GM19238 (cell line): ENCODE measurements around the gene POT1.

ENCODE experiments used
- DNase-seq: peaks from one replicate; pipeline ENCODE4 v3.0.0; 2011; ENCODE audit warnings: low spot score; ENCODE audit not compliant: insufficient read length

POT1 gene

DNA sequence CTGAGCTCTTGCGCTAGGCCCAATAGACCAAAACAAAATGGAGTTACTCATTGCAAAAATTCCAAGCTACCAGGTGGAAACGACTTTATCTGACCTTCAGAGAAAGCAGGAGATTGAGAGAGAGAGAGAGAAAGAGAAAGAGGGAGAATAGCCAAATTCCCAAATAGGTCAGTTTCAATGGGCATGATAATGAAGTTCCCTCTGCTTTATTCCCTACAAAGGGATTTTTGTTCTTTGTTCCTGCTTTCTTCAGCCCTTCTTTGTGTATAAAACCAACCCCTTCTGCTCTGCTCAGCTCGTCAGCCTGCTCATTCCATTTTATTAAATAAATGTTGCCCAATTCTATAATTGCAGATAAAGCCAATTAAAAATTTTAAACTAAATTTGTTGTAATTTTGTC, 119.0 kb downstream of the POT1 start:
- no peak for DNase-seq

- DNase-seq: no peak
Measured at GRCh38 chr7:124808206-124808605, 121.4 kb downstream of the POT1 start.

DNA sequence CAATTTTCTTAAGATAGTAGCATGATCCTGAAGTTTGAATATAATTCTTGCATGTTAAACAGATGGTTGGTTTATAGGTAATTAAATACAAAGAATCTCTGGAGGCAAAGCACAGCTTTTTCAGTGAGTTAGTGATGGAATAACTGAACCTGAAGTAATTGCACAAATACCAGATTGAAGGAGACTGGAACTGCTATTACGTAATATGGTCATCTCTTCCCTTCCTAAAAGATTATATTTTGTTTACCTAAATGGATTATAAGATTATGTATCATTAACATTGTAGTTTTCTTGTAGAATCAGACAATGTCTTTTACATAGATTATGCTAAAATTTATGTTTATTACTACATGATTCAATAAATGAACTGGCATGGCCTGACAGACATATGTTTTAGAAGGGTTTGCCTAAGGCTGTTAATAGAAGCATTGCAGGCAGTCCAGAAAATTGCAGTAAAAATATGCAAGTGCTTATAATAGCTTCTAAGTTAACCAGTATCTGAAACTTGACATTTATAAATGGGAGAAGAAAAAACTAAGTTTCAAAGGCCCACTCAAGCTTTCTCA, 128.2 kb downstream of the POT1 start:
- no peak for DNase-seq

DNA sequence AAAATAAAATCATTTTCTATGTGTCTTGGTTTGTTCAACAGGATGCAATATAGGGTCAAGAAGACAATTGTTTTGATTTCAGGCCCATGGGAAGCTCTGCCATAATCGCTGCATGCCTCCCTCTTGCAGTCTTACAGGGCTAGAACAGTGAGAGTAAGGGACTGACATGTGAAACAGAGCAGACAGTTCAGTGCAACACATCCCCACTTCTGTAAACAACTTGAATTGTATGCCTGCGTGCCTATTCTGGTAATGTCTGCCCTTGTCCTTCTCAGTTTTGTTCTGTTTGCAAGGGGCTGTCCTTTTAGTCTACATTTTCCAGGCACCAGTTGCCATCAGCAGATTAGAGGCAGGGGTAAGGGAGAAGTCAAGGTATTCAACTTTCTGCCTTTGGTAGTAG, 129.2 kb downstream of the POT1 start:
- no peak for DNase-seq

GRCh38 chr7:124799448-124799847, 130.2 kb downstream of the POT1 start:
- no peak for DNase-seq

DNA sequence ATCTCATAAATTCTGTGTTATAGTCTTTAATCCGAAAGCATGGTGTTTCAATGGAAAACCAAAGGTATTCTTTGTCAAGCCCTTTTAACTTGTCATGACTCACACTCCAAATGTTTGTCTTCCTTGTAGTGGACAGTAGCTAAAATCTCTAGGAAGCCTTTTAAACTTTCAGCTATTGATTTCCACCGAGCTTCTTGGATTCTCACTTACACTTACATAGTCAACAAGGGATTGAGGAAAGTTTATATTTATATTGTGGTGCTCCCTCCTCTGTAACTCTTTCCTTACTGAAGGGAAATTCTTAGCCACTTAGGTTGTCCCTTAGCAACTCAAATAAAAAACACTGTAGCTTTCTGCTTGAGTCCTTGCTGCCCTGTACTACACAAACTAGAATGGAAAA, 132.9 kb downstream of the POT1 start:
- DNase-seq: no peak

DNA sequence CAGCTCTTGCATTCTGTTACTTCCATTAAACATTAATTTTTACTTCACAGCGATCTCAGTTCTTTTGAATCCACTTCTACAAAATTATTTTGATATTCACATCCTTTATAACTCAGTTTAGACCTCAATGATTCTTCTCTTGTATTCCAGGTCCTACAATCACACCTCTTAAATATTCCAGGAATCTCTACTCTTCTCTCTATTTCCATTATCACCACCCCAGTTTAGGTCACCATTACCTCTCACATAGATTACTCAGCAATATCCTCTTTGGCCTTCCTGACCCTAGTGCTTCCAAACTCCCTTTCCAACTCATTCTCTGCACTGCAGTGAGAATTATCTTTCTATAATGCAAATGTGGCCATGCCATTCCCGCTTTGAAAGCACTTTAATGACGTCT, 136.9 kb downstream of the POT1 start:
- DNase-seq: no peak

- no peak for DNase-seq
Measured at GRCh38 chr7:124792002-124792401, 137.6 kb downstream of the POT1 start.

GRCh38 chr7:124791426-124791825, 138.2 kb downstream of the POT1 start:
- no peak for DNase-seq

DNA sequence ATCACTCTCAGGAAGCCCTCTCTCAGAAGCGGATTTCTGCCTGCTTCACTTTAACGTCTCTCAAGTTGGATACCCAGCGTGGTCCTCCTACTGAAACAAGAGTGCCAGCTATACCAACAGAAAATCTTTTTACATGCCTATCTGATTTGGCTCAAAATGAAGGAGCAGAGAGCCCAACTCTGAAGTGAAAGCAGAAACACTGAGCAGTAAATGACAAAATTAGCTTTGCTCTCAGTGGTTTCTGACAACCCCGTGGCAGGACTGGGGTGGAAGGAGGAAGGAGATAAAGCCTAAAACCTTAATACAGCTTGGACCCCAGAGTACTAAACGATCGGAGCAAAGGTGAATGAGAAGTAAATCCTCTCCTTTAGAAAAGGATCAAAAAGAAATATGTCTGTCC, 139.0 kb downstream of the POT1 start:
- no peak for DNase-seq

DNA sequence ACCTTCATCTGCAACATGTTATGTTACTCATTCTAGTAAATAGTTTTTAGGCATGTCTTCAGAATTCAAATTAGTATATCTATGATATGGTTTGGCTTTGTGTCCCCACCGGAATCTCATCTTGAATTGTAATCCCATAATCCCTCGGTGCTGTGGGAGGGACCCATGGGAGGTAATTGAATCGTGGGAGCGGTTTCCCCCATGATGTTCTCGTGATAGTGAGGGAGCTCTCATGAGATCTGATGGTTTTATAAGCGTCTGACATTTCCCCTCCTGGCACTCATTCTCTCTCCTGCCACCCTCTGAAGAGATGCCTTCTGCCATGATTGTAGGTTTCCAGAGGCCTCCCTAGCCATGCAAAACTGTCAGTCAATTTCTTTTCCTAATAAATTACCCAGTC, 143.6 kb downstream of the POT1 start:
- no peak for DNase-seq

DNA sequence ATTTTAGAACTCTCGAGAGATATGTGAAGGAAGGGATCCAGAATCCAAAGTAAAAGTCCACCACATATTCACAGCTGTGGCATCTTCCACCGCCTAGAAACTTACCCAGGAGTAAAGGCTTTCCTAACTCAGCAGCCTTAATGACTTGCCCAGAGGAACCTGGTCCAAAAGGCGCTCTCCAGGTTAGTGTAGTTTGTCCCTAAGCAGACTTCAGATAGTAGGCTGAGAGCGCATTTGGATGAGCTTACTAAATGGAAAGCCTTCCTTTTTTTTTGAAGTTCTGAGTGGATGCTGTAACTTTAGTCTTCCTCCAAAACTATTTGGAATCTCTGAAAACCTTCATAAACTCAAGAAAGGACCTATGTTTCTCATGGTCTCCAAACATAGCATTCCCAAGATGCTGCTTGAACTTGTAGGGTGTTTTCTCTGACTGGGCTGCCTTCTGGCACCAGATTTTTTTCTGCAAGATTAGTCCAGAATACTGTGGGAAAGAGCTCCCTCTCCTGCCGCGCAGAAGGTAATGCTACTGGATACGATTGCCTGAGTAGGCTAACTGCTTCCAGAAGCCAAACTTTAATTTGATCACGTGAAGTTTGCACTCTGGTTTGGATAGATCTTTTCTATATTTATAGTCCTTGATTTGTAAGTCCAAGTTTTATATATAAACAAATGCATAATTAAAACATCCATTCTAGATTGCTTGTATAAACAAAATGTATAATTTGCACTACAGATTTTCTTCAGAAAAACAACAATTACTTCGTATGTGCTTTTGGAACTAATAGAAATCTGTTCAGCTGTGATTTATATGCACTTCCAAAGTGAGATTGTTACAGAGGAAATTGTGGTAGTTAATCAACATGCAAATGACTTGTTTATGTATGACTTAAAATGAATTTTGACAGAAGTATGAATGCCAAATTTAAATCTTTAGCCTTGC, 144.5 kb downstream of the POT1 start:
- no peak for DNase-seq

- DNase-seq: no peak
Measured at GRCh38 chr7:124783271-124783670, 146.4 kb downstream of the POT1 start.

DNA sequence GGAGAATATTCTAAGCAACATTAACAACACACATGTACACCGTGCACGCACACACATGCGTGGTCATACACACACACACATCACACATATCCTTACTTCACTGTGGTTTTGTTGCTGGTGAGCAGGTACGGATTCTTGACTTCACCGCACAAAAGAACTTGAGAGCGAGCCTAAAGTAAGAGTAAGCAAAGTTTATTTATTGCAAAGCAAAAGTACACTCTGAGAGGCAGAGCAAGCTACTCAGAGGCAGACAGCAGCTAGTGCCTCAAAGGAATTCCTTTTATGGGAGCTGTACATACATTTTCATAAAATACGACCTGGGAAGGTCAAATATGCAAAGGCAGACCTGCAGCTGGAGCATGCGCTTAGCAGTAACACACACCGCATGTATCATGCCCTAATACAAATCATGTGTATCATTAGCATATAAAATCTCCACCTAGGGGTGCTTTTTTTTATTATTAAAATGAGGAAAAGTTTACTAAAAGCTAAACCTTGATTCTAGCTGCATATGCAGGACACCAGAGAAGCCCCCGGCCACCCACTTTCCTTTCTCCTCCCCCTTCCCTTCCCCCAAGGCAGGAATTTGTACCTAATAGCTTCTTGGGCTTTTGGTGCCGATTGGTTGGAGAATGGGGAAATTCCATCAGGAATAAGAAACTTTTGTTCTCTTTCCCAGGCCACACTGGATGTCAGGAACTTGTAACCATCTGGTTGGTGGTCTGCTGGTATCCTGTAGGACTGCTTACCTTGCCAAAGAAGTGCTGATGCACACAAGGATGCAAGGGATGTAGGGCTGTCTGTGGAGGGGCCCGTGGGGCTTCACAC, 147.5 kb downstream of the POT1 start:
- no peak for DNase-seq

DNA sequence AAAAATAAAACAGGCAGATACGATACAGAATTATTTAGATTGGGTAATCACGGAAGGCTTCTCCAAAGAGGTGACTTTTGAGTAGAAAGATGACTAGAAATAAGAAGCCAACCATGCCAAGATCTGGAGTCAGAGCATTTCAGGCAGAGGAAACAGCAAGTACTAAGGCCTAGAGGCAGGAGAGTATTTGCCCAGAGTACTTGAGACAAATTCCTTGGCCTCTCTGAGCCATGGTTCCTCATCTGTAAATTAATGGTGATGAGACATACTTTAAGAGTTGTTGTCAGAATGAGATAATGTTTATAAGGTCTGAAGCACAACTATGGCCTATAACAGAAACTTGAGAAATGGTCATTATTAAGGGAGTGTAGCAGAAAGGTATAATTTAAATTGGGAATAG, 148.2 kb downstream of the POT1 start:
- DNase-seq: no peak

GRCh38 chr7:124780608-124781007, 149.0 kb downstream of the POT1 start:
- no peak for DNase-seq

DNA sequence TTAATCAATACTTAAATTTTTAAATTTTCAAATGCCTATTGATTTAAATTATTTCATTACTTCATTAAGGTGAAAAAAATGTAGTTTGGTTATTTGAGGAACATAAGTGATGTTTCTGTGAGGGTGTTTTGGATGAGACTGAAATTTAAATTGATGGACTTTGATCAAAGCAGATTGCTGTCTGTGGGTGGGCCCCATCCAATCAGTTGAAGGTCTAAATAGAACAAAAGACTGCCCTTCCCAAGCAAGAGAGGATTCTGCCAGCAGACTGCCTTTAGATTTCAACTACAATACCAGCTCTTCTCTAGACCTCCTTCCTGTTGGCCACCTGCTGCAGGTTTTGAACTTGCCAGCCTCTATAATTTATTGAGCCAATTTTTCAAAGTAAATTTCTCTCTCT, 149.6 kb downstream of the POT1 start:
- no peak for DNase-seq

DNA sequence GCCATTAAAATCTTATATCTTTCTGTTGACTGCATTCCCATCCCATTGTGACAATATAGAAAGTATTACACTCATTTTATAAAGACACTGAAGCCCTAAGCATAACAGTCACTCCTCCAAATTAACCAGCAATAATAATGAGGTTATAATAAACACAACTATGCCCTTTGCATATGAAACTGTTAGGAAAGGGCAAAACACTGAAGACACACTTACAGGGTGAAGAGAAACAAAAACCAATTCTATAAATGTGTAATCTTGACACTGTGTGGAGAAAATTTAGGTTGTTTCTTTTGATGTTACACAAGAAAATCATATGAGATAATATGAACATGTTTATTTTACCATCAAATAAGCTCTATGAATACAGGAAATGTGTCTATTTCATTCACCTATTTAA, 150.0 kb downstream of the POT1 start:
- no peak for DNase-seq

DNA sequence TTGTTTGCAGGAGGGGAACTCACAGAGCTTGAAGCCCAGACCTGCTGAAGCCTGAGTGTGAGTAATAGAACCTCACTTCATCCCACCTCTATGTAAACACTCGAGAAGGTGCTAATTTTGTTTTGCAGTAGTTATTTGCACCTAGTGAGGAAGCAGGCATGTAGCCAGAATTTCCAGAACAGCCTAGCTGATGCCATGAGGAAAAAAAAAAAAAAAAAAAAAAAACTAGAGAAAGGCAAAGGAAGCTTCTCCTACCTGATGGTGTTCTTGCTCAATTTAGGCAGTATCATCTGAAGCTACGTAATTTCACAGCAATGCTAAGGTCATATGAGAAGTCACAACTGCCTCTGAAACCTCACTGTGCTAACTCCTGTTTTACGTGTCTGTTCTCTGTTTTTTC, 150.4 kb downstream of the POT1 start:
- no peak for DNase-seq

DNA sequence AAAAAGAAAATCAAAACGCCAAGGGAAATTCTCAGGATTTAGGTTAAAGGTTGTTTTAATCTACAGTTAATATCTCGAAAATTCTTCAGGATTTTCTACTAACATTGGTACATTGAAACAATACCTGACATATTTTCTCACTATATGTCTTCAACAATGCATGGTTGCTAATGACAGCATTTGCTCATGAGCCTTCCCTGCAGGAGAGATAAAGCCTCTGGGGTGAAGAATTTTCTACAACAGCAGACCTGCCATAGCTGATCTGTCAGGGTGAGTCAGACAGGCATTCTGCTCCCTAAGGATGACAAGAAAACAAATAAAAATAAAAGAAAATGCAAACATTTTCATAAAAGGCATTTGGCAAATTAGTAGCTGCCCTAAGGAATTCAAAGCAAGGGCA, 152.4 kb downstream of the POT1 start:
- DNase-seq: no peak

DNA sequence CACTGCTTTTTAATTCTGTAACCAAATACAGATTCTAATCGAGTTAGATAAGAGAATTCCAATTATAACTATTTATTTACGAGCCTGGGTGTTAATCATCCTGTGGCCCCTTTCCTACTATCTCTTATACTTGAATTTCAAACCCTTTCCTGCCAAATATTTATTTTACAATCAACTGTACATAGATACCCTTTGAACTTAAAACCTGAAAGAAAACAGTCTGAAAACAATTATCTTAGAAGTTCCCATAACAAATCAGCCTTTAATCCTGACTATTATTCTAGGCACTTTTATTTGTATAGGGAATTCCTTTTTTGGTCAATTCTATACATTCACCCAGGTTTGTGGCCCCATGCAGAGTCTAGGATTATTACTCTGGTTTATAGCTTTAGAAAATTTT, 153.5 kb downstream of the POT1 start:
- no peak for DNase-seq

GRCh38 chr7:124775422-124775821, 154.2 kb downstream of the POT1 start:
- no peak for DNase-seq
